Glomerular visceral epithelial cell (primary cell): ENCODE data around the gene SMARCC2.

Experiments used
- DNase-seq: peaks from one replicate; pipeline ENCODE4 v3.0.0-alpha.2; 2016; ENCODE audit errors: extremely low spot score

SMARCC2 gene

DNA sequence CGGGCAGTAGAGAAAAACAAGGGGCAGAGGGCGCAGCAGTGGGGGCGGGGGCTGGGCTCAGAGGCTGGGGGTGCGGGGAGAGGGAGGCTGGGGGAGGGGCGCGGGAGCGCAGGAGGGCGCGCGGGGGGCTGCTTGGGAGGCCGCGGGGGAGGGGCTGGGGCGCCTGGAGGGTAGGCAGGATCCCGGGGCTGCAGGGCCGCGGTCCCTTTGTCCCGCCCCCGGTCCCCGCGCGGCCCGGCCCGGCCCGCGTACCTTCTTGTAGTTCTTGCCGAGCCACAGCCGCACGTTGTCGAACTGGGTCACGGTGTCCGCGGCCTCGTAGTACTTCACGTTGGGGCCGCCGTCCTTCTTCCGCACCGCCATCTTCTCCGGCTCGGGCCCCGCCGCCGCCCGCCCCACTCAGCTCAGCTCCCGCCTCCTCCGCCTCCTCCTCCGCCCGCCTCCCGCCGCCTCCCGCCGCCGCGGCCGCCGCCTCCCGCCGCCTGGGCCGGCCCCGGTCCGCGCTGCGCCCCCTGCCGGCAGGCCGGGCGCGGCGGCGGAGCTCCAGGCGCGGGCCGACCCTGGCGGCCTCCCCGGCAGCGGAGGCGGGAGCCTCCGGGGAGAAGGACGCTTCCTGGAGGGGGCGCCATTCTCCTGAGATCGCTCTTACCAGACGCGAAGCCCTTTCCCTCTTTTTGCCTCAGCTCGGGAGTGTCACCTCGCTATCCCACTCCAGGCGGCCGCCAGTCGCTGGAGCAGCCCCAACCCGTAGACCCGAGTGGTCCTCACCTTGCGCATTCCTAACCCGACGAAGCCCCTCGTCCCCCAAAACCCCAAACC, at the start of gene SMARCC2:
Gene SMARCC2 (minus strand): TSS at position 385 of the 819 bp plus-strand sequence. CDS start 22 bp downstream, at position 363.
- peak; percentile 91 for DNase-seq

DNA sequence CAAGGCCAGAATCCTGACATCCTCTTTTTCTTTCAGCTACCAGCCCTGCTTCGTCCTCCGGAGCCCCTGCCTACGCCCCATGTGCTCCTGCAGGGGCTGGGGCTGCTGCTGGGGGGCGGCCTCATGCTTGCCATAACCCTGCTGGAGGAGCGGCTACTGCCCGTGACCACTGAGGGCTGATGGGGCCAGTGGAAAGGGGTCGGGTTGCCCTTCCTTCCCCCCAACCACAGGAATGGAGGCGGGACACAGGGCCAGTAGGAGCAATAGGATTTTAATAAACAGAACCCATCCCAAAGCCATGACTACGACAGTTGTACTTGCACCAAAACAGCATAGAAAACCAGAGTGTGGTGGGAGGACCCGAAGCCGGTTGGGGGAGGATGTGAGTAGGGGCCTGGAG, 48.3 kb upstream of the SMARCC2 start:
- DNase-seq, result no peak

DNA sequence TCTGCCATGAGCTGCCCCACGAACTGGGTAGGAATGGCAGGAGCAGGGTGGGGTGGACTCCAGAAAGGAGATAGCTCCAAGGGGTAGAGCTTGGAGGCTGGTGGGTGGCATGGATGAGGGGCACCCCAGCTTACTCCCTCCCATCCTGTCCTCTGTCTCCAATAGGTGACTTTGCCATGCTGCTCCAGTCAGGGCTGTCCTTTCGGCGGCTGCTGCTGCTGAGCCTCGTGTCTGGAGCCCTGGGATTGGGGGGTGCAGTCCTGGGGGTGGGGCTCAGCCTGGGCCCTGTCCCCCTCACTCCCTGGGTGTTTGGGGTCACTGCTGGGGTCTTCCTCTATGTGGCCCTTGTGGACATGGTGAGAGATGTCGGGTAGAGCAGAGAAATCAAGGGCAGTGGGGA, 47.7 kb upstream of the SMARCC2 start:
- no peak for DNase-seq

DNA sequence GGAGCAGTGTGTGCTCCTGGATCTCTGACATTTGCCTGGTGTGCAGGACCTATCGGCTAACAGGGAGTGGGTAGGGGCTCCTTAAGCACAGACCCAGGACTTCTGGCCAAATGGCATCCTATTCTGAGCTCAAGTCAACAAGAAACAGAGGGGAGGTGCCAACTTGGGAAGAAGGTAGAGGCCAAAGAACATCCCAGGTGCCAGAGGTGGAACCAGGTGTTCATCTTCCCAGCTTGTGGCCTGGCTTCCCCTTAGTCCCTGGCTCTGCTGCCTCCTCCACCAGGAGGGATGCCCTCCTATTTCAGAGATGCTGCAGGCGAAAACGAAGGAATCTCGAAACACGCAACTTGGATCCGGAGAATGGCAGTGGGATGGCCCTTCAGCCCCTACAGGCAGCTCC, 46.8 kb upstream of the SMARCC2 start:
- no peak for DNase-seq

DNA sequence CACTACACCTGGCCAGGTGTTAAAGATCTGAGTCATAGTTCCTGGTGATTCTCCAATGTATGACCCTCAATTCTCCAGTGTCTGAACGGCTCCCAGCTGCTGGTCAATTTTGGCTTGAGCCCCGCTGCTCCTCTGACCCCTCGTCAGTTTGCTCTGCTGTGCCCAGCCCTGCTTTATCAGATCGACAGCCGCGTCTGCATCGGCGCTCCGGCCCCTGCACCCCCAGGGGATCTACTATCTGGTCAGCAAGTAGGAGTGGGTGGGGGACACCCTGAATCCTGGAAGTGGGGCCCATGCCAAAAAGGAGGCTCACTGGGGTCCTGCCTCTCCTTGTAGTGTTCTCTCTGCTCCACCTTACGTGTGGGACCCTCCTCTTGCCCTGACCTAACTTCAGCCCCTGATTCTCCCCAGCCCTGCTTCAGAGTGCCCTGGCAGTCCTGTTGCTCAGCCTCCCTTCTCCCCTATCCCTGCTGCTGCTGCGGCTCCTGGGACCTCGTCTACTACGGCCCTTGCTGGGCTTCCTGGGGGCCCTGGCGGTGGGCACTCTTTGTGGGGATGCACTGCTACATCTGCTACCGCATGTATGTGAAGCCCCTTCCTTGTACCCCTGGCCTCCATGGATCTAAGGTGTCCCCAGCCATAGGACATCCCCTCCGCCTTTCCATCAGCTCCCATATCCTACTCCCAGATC, 45.6 kb upstream of the SMARCC2 start:
- DNase-seq, result no peak

DNA sequence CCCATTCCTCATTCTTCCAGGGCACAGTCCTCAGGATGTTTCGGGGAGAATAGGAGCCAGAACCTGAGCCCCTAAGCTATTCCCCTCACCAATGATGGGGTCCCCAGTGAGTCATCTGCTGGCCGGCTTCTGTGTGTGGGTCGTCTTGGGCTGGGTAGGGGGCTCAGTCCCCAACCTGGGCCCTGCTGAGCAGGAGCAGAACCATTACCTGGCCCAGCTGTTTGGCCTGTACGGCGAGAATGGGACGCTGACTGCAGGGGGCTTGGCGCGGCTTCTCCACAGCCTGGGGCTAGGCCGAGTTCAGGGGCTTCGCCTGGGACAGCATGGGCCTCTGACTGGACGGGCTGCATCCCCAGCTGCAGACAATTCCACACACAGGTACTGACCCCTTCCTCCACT, 41.9 kb upstream of the SMARCC2 start:
- no peak for DNase-seq

DNA sequence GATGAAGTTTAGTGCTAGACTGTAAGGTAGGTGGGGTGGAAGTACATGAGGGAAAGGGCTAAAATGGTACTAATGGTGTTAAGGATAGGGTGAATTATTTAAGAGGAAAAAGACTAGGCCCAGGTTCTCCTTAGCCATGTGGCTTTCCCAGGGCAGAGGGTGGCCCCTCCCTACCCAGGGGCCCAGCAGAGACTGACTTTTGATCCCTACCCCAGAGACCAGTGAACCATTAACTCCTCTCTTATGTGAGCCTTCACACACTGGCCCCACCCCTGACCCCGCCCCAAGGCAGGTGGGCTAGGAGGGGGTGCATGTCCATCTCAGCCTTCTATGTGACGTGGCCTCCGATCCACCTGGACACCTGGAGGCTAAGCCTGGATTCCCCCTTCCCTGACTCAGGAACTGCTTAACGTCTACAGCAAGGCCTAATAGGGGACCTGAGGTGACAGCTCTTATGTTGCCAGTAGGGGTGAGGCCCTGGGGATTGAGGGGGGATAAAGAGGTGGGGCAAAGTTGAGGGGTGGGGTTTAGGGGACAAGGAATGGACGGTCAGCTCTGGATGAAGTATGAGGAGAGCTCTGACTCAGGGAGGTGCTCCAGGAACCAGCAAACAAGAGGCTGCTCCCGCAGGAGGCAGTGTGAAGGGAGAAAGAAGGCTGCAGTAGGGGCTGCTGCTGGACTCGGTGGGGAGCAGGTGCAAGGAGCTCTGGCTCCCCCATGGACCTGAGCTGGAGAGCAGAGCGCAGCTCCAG, 41.3 kb upstream of the SMARCC2 start:
- no peak for DNase-seq

DNA sequence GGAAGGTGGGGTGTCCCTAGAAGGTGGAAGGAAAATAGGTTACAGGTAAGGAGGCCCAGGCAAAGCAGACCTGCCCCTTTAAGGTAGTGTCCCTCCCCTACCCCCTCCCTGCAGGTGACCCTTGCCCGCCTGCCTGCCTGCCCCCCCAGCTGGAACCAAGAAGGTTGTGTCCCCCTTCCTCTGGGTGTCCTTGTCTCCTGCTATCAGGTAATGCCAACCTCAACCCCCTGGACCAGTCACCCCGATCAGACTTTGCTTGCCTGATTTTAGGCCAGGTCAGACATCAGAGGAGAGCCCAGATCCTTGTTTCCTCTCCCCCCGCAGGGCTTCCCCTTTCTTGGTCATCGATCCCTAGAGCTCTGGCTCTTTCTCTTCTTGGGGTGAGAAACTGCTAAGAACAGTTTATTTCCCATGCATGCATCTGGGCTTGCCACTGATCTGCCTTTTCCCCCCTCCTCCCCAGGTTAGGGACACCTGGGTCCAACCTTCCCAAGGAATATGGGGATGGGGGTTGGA, 40.7 kb upstream of the SMARCC2 start, which contains the start of gene SLC39A5:
Gene SLC39A5 (plus strand): TSS at position 136 of the 516 bp plus-strand sequence. CDS start 1,224 bp downstream, outside the sequence.
- DNase-seq, result no peak

DNA sequence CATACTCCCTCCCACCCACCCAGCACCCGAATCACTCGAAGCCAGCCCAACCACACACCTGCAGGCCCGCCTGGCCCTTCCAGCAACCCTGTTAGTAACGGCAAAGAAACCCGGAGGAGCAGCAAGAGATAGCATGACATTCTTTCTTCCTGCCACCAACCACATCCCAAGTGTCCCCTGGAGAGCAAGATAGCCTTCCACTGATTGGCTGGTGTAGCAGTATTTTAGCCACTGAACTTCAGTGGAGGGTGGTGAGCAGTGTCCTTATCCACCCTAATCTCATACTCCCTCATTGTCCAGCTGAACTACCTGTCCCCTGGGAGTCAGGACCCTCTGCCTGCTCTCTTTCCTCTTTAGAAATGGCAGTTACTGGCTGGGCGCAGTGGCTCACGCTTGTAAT, 39.8 kb upstream of the SMARCC2 start:
- DNase-seq, result no peak

DNA sequence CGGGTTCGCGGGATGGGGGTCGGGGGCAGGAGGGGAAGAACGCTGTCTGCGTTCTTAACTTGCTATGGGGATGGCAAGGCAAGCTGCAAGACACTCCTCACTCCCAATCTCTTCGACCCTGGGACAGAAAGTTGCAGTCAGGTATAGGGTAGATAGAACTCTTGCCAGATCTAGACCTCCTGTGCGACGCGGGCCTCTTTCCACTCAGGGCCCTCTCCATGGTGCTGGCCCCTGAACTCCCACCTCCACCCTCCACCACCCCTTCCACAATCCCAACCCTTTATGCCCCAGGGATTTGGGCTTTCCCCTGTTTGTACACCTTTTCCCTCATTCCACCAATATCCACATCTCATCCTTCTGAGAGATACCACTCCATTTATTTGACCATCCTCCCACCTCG, 35.7 kb upstream of the SMARCC2 start:
- no peak for DNase-seq

DNA sequence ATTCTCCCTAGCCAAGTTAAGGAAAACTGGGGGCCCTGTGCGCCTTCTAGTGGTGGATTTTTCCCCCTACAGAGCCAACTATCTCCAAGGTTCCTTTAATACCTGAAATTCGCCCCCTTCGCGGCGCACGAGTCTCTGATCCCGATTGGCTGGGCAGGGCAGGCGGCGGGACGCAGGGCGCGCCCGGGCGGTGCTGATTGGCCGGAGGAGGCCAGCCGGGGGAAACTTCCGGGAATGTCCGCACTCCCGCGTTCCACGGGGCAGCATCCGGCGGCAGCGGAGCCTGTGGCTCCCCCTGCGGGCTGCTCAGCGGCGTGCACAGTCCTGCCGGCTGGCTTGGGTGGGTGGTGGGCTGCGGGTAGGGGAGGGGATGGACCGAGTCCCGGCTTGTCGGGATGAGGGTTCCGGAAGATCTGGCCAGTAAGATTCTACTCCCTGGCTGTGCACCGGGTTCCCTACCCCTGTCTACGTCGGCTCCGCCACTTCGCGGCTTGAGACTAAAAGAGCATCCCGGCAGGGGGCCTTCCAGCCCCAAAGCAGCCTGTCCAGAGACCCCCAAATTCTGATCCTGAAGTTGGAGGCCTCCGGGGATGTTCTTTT, 34.9 kb upstream of the SMARCC2 start, which contains the start of gene NABP2:
Gene NABP2 (plus strand): TSS at position 241 of the 600 bp plus-strand sequence. CDS start 515 bp downstream, outside the sequence.
- DNase-seq, result peak; percentile 97

DNA sequence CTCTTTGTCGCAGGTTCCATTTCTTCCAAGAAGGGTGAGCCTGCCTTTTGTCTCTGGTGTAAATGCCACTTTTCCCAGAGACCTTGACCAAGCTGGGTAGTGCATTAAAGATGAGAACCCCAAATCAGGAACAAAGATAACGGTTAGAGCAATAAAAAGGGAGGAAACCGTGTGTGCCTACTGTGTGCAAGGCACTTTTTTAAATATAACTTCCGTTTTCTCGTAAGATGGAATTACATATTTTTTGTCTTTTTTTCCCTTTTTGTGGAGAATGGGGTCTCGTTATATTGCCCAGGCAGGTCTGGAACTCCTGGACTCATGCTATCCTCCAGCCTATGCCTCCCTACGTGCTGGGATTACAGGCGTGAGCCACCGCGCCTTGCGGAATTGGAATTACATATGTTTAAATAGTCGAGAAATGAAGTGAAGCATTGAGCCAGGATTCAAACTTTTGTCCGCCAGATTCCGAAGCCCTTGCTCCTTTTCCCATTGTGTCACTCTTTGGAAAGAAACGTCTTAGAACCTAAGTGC, 34.4 kb upstream of the SMARCC2 start:
- no peak for DNase-seq

DNA sequence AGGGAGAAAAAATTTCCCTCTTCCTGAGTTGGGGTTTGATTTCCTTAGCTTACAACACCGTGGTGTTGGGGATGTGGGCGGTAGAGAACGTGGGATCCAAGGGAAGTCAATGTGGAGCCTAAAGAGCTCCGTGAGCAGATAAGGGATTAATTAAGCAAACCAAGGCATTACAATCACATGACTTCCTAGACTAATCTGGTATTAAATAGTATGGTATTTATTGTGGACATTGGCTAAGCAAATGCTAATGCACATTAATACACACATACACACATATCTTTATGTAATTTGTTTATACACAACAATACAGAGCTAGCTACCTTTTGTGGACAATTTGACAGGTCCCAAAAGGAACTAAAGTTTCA, 33.2 kb upstream of the SMARCC2 start:
- no peak for DNase-seq

DNA sequence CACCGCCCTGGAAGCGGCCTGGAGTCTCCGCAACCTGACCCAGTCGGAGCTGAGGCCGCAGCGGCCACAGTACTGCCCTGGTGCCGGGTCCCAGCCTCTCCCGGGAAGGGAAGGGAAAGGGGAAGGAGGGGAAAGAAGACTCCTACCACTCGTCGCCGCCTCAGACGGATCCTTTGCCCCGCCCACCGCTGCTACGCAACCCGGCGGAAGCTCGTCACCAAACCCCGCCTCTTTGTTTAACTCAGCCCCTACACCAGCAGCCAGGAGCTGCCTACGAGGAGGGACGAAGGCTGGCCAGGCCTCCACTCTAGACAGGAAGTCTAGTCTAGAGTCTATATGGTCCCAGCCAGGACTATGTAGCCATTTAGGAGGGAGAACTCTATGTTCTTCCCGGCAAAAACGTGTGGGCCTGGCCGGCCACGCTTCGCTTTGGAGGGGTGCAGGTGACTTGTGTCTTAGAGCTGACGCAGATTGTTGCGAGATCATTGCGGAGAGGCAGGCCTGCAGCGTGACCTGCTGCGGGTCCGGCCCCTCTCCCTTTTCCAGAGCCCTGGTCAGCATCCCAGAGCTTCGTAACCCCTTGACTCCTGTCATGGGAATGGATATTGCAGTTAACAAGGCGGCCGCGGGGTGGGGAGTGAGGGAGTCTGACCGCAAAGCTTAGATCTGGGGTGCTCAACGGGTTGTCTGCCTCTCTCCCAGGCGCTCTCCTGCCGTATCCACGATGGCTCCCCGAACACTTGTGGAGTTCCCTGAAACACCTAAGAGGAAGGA, 32.7 kb upstream of the SMARCC2 start, which contains the start of gene RNF41:
Gene RNF41 (minus strand): TSS at position 166 of the 774 bp plus-strand sequence. CDS start 7,875 bp downstream, outside the sequence.
- peak; percentile 98 for DNase-seq

DNA sequence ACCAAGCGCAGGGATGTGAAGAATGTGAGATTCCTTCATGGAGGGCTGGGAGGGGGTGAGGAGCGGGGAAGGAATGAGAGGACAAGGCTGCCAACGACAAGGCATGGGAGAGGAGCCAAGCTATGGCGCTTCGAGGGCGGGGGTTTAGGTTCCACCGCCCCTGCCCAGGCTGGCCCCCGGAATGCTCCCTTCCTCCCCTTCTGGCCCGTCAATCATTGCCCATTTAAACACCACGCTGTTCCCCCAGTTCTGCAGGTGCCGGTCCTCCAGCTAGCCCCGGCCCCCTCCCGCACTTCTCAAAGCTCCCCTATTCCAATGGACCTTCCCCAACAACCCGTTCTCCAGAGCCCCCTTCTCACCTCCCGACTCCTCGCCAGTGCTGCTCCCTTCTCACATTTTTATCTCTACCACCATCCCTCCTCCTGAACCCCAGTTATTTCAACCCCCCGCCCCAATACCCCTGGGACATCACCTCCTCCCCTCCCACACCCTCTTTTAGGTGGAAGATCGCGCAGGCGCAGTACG, 32.0 kb upstream of the SMARCC2 start:
- peak; percentile 55 for DNase-seq

DNA sequence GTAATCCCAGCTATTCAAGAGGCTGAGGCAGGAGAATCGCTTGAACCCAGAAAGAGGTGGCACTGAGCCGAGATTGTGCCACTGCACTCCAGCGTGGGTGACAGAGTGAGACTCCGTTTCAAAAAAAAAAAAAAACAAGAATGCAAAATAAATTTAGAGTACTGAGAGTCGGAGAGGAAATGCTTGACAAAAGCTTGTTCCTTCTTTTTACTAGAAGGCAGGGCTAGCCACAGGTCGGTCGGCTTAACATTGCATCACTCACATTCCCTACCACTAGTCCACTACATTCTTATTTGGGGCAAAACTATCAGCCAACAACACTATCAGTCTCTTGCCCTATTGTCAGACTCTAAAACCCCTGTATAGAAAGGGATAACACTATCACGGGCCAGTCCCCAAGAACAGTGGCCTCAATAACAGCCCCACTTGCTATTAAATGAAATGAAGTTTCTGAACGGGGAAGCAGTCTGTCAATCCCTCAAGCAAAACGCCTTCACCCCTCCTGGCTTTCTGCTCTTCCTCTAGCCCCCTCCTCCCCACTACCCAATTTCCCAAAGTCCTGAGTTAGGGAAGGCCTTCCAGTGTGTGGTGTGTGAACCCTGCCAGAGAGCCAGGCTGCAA, 31.4 kb upstream of the SMARCC2 start:
- DNase-seq, result peak; percentile 35

DNA sequence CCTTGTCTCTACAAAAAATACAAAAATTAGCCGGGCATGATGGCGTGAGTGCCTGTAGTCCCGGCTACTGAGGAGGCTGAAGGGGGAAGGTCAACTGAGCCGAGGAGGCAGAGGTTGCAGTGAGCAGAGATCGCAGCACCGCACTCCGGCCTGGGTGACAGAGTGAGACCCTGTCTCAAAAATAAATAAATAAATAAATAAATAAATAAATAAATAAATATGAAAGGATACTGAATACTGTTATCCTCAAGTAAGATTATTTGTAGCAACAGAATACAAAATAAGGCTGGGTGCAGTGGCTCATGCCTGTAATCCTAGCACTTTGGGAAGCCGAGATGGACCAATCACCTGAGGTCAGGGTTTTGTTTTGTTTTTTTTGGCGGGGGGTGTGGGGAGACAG, 30.6 kb upstream of the SMARCC2 start:
- no peak for DNase-seq

DNA sequence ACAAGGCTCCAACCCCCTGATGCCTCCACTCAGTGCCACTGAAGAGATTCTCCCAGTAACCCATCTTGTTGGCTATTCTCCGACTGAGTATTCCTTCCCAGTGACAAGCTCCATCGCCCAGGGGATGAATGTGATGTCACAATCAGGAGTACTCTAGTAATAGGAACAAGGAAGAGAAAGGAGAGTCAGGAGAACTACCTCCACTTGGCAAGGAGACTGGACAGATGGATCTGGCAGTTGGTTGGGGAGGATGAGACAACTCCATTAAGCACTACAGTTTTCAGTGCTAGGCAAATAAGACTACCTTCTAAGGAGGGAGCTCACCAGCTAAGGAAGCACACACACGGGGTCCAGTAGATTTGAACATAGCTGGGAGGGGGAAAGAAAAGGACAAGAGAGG, 27.2 kb upstream of the SMARCC2 start:
- DNase-seq, result no peak

DNA sequence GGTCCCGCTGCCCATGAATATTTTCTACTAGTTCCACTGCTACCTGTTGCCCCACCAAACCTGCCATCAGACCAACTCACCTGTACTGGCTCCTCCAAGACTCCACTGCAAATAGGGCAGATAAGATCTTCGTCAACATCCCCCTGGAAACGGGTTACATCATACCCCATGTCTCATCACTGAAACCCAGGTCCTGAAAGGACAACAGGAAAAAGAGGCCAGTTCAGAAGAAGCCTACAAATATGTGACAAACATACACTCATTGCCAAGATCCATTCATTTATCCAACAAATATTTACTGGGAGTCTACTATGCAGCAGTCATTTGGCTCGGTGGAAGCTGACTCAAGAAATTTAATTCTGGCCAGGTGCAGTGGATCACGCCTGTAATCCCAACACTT, 24.6 kb upstream of the SMARCC2 start:
- DNase-seq, result no peak

DNA sequence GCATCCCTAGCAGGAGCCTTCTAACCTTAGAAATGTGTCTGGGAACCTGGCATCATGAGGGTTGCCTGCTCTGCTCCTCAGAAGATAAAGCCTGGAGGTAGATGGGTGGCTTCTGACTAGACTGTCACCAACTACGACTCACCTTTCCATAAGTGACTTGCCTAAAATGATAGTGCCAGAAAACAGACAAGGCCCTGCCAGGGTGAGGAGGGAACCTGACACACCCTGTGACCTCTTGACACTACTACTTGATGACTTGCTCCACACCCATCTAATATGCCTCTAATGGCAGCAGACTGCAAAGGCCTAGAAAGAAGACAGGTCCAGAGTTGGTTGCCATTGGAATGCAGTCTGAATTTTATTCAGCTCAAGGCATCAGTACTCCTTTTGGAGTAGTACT, 23.1 kb upstream of the SMARCC2 start:
- DNase-seq, result no peak
